ENCODE data around the gene GPC2.

DNA sequence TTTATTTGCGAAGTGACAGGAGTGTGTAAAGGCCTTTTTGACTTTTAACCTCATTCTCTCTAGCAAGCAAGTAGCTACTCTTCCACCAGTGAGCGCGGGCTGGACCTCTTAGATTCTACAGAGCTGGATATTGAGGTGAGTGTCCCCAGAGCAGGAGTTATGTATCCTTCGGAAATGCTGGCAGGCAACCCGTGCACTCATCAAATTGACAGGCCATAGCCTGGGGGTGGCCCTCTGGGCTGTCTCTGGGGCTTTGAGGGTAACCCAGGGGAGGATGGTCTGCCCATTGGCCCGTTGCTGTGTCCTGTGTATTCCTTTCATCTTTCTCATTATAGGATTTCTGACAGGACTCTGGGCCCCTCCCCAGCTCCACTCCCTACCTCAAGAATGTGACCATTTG, 36.5 kb upstream of the GPC2 start:
- TF ChIP-seq GATA2 (IDR thresholded peaks at IDR 0.05; ENCODE audit: low read depth, low read length), result no peak
- no peak for TF ChIP-seq GATA3 (IDR thresholded peaks at IDR 0.05; ENCODE audit: low read depth, low read length)
